ENCODE results near the gene NAALADL2. TPM values are rescaled to one million over a fixed set of nuclear protein-coding genes. Genes with fewer than 3 reads are reported as not detected.

The NAALADL2 gene
- total RNA-seq, 1 experiment from 2014 or later = 1.6 TPM

GRCh38 chr3:175297216-175297615 is 438.1 kb downstream of the NAALADL2 start:
- H2BK20ac ChIP-seq (ENCODE audit: low read depth, low read length, poor library complexity, severe bottlenecking) = no peak overlapping the region
- Mint-ChIP-seq H3K4me3 (no peak overlapping the region), H3K9me3 (peaks cover 0 to 6% of the 10 kb centered on the region in 2 experiments; a peak in 3 of 5 replicates), H3K36me3 (ENCODE audit: insufficient read depth in 1 of 3, low read depth in 3 of 3) (peaks cover 0 to 5% (median 0%) of the 10 kb centered on the region in 3 experiments; a peak in 3 of 7 replicates), H3K27me3 (ENCODE audit: low read depth) (no peaks in the 10 kb centered on the region; the same call in 1 of the 2 replicates), H3K27ac (no peak overlapping the region), H3K4me1 (no peaks in the 10 kb centered on the region)
- no peaks in the 10 kb centered on the region for H3K23me2 ChIP-seq (ENCODE audit: insufficient read length, low read depth, low read length, poor library complexity, severe bottlenecking)
- no peaks in the 10 kb centered on the region for H4K20me1 ChIP-seq (ENCODE audit: control insufficient read depth, insufficient read depth, insufficient read length)
- H3K79me2 ChIP-seq (ENCODE audit: insufficient read depth, low read length) = no peaks in the 10 kb centered on the region
- H3K14ac ChIP-seq (ENCODE audit: insufficient read depth, low read length) = no peak overlapping the region
- no peak overlapping the region for H3K4ac ChIP-seq (ENCODE audit: low read depth, low read length)
- no peak overlapping the region for H3K27ac ChIP-seq (ENCODE audit: insufficient read length, low read depth, low read length)
- no peak overlapping the region for H2BK5ac ChIP-seq (ENCODE audit: insufficient read length, low read length)
- H2AFZ ChIP-seq (ENCODE audit: low read length) = no peak overlapping the region
- H3K4me1 ChIP-seq (ENCODE audit: insufficient read depth, low read length) = no peaks in the 10 kb centered on the region
- no peak overlapping the region for H4K5ac ChIP-seq (ENCODE audit: insufficient read length, low read depth, low read length)
- H3K4me2 ChIP-seq (ENCODE audit: insufficient read depth, insufficient read length, low read length) = no peak overlapping the region
- no peak overlapping the region for H3K23ac ChIP-seq (ENCODE audit: insufficient read length, low read depth, low read length)
- no peak overlapping the region for H2BK12ac ChIP-seq (ENCODE audit: insufficient read length, low read depth, low read length)
- no peak overlapping the region for H3K56ac ChIP-seq (ENCODE audit: insufficient read length, low read depth, low read length)
- no peak overlapping the region for H2BK120ac ChIP-seq (ENCODE audit: low read depth, low read length, poor library complexity, severe bottlenecking)
- H3K18ac ChIP-seq (ENCODE audit: insufficient read length, low read depth, low read length) = no peak overlapping the region
- no peak for TF ChIP-seq CTCF (conservative IDR thresholded peaks at IDR 0.05)
- DNase-seq = no peak
- no peak overlapping the region for H4K8ac ChIP-seq (replicated peaks; ENCODE audit: insufficient read length, low read depth, low read length)
- WGBS (ENCODE audit: extremely low coverage, insufficient read length, low lambda C conversion rate) = no CpG with 5 or more reads among the region's 2 CpGs
- no peak overlapping the region for H4K91ac ChIP-seq (ENCODE audit: insufficient read length, low read depth, low read length)
- no peaks in the 10 kb centered on the region for H3K27me3 ChIP-seq (ENCODE audit: insufficient read depth, low read length)
- no peak overlapping the region for H2AK5ac ChIP-seq (ENCODE audit: insufficient read length, low read length)
- H3T11ph ChIP-seq (ENCODE audit: low read length) = no peak overlapping the region
- H3K79me1 ChIP-seq (ENCODE audit: insufficient read depth, low read depth, low read length, poor library complexity, severe bottlenecking) = no peaks in the 10 kb centered on the region
- H3K9me3 ChIP-seq (ENCODE audit: control insufficient read depth, low read depth, low read length) = no peaks in the 10 kb centered on the region
- no peak overlapping the region for H3K9ac ChIP-seq (ENCODE audit: extremely low read depth, insufficient read length, low read length)
- no peak overlapping the region for H2BK15ac ChIP-seq (ENCODE audit: low read depth, low read length)

All from H9 (cell line).